Measurements from ENCODE around the gene TMEFF2.

Gene TMEFF2

GRCh38 chr2:192007581-192008228 is 187.0 kb downstream of the TMEFF2 start:
- DNase-seq = no peak

- no peak for DNase-seq
These were observed 189.5 kb downstream of the TMEFF2 start for GRCh38 chr2:192005211-192005610.

GRCh38 chr2:192004188-192004963 is 190.4 kb downstream of the TMEFF2 start:
- DNase-seq = no peak

- DNase-seq = no peak
These were observed 192.3 kb downstream of the TMEFF2 start for GRCh38 chr2:192002418-192002817.

- DNase-seq = no peak
These were observed 194.3 kb downstream of the TMEFF2 start for GRCh38 chr2:192000196-192000980.

GRCh38 chr2:191999101-191999841 is 195.5 kb downstream of the TMEFF2 start:
- no peak for DNase-seq

GRCh38 chr2:191995285-191995684 is 199.4 kb downstream of the TMEFF2 start:
- DNase-seq = no peak

- DNase-seq = no peak
These were observed 200.0 kb downstream of the TMEFF2 start for GRCh38 chr2:191994749-191995148.

- no peak for DNase-seq
These were observed 203.3 kb downstream of the TMEFF2 start for GRCh38 chr2:191991442-191991841.

- DNase-seq = no peak
These were observed 209.0 kb downstream of the TMEFF2 start for GRCh38 chr2:191985740-191986139.

GRCh38 chr2:191983591-191983990 is 211.1 kb downstream of the TMEFF2 start:
- DNase-seq = no peak

GRCh38 chr2:191983186-191983585 is 211.5 kb downstream of the TMEFF2 start:
- no peak for DNase-seq

- peak; percentile 25 for DNase-seq
These were observed 213.0 kb downstream of the TMEFF2 start for GRCh38 chr2:191981706-191982105.

GRCh38 chr2:191980483-191980882 is 214.2 kb downstream of the TMEFF2 start:
- DNase-seq = no peak

- no peak for DNase-seq
These were observed 215.5 kb downstream of the TMEFF2 start for GRCh38 chr2:191979221-191979730.

- no peak for DNase-seq
These were observed 217.0 kb downstream of the TMEFF2 start for GRCh38 chr2:191977754-191978153.

- DNase-seq = no peak
These were observed 218.3 kb downstream of the TMEFF2 start for GRCh38 chr2:191976436-191976835.

GRCh38 chr2:191974676-191975075 is 220.1 kb downstream of the TMEFF2 start:
- no peak for DNase-seq

- DNase-seq = no peak
These were observed 223.9 kb downstream of the TMEFF2 start for GRCh38 chr2:191970867-191971266.

- no peak for DNase-seq
These were observed 226.6 kb downstream of the TMEFF2 start for GRCh38 chr2:191968120-191968519.

- no peak for DNase-seq
These were observed 229.0 kb downstream of the TMEFF2 start for GRCh38 chr2:191965733-191966132.

GRCh38 chr2:191961556-191961955 is 233.2 kb downstream of the TMEFF2 start:
- no peak for DNase-seq

- DNase-seq = no peak
These were observed 235.5 kb downstream of the TMEFF2 start for GRCh38 chr2:191959209-191959608.
